OCI-M2 (cell line): ENCODE measurements around the gene CIZ1.
"Not testable (repeated sequence)": the region's sequence is repeated elsewhere in the genome, so short reads cannot be mapped to it uniquely, and the experiment has no call there.

Source experiments
- DNase-seq: peaks from one replicate; lab custom pipeline; 2025; ENCODE audit not compliant: unreplicated experiment; lab: John Stamatoyannopoulos, UW

CIZ1 gene

DNA sequence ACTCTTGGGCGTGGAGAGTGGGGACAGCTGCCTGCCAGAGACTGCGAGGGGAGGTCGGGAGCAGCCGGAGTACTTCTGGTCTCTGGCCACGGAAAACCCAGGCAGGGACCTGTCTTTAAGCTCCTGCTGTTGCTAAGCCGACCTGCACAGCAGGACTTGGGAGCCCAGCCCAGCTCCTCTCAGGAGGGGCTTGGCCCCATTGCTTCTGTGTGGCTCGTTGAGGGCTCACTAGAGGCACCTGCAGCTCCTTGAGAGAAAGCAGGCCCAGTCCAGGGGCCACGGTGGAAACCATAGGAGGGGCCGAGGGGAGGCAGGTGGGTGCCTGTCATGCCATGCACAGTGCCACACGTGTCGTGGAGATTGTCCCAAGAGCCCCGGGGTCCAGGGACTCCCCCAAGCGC, 45.4 kb downstream of the CIZ1 start:
- DNase-seq, result no peak

DNA sequence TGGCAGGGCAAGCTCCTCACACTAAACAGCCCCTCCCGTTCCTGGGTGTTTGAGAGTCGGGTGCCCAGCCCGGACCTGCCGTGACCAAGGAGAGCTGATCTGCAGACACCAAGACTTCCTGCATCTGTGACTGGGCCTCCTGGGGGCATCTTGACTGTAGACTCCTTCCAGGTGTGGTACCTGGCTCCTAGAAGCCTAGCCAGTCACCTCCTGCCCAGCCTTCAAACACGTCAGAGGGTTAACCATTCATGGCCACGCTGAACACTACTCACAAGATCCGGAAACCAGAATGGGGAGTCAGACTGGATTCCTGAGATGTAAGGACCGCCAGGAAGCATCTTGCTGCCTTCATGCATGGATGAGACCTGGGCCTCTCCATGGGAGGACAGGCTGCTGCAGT, 45.8 kb downstream of the CIZ1 start:
- DNase-seq, result no peak

GRCh38 chr9:128144239-128145181, 46.9 kb downstream of the CIZ1 start:
- DNase-seq, result no peak

GRCh38 chr9:128143525-128144238, 47.7 kb downstream of the CIZ1 start:
- no peak for DNase-seq

DNA sequence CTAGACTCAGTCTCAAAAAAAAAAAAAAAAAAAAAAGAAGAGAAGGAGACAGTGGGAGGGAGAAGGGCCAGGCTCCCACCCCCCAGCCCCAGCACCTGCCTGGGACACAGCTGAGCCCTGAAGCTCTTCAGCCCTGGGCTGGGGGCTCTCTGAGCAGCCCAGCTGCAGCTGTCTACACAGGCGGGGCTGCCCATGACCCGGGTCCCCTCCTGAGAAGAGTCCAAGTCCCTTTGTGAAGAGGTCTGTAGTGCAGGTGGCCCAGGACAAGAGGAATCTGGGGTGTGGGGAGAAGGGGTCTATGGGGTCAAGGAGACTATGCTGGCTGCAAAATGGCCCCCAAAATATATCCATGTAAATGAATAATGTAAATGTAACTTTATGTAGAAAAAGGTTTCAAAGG, 48.8 kb downstream of the CIZ1 start:
- no peak for DNase-seq

DNA sequence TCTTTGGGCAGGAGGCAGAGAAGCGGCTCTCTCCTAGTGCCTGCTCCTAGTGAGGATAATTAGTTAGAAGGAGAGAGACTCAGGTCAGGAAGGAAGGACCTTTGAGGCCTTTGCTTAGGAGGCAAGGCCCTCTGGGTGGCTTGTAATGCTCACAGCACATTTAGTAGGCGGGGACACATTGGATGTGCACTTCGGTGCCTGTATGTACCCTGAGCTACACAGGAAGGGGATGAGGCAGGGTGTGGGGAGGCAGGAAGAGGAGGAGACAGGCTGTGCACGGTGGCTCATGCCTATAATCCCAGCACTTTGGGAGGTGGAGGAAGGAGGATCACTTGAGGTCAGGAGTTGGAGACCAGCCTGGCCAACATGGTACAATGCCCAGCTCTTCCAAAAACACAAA, 49.3 kb downstream of the CIZ1 start:
- DNase-seq, result no peak

GRCh38 chr9:128141604-128142003, 49.8 kb downstream of the CIZ1 start:
- DNase-seq, result no peak

DNA sequence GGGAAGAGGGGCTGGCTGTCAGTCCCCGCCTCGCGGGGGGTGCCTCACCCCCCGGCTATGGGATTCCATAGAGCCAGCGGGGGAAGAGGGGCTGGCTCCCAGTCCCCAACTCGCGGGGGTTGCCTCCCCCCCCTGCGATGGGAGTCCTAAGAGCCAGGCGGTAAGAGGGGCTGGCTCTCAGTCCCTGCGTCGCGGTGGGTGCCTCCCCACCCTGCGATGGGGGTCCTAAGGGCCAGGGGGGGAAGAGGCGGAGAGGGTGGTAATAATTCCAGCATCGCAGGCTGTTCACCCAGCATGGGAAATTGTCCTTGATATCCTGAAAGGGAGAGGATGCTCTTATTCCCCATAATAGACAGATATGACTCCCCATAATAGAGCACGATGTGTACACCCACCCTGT, 51.8 kb downstream of the CIZ1 start:
- no peak for DNase-seq

DNA sequence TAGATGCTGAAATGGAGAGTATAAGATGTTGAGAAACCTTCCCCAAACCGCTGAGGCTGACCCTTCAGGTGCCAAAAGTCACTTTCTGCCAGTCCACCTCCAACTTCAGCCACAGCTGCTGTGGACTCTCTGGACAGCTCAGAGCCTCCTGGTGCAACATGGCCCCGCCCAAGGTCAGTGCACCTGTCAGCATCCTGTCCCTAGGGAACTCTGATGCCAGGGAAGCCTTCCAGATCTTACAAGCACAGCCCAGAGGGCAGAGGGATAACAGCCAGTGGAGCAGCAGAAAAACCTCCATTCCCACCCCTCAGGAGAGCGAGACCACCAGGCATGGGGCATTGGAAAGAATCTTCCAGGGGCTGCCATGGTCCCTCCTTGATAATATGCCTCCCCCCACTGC, 53.4 kb downstream of the CIZ1 start:
- no peak for DNase-seq

GRCh38 chr9:128136816-128137793, 54.3 kb downstream of the CIZ1 start:
- DNase-seq, result no peak

DNA sequence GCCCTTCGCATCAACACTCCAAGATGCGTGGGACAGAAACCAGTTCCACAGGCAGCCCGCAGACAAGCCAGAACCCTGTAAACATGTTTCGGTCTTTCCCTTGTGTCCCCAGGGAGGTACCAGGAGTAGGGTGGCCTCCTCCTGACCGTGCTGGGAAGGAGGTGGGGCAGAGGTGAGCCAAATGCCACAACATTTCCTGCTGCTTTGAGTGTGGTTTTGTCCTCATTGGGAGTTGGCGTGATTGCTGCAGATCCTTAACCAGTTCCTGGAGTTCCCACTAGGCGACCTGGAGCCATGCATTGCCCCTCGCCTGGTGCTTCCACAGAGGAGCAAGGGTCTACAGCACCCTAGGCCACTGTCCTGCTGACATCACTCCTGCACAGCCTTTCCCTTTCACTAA, 55.8 kb downstream of the CIZ1 start:
- not testable (repeated sequence) for DNase-seq

- not testable (repeated sequence) for DNase-seq
These were observed 59.2 kb downstream of the CIZ1 start for GRCh38 chr9:128132139-128132538.

DNA sequence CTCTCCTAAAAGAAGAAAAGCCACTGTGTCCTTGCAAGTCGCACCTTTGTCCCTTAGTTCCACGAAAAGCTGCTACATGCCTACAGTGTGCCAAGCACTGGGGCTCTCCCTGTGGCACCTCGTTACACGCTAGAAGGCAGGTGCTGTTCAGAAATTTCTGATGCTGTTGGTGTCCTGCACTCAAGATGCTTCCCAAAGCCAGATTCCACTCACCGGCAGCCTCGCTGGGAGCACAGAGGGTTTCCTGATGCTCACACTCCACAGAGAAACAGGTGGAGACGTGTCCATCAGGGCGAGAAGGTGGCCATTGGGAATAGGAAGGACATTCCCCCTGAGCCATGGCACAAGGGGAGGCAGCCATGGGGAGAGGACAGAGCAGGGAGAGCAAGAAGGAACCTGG, 60.0 kb downstream of the CIZ1 start:
- DNase-seq, result not testable (repeated sequence)

DNA sequence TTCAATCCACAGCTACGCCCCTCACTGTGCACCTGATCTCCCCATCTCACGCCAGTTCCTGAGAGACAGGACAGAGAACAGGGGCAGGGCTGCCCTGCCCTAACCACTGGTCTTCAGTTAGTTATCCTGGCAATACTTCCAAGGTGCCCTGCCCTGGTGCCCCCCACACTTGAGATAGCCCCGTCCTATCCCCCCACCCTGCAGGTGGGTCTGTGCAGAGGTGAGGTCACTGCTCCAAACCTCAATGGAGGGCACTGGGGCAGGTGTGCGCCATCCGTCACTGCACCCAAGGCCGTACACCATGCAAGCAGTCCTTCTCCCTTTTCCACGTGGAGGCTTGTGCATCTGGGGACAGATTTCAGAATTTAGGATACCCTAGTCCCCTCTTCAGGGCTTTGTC, 60.7 kb downstream of the CIZ1 start:
- not testable (repeated sequence) for DNase-seq

DNA sequence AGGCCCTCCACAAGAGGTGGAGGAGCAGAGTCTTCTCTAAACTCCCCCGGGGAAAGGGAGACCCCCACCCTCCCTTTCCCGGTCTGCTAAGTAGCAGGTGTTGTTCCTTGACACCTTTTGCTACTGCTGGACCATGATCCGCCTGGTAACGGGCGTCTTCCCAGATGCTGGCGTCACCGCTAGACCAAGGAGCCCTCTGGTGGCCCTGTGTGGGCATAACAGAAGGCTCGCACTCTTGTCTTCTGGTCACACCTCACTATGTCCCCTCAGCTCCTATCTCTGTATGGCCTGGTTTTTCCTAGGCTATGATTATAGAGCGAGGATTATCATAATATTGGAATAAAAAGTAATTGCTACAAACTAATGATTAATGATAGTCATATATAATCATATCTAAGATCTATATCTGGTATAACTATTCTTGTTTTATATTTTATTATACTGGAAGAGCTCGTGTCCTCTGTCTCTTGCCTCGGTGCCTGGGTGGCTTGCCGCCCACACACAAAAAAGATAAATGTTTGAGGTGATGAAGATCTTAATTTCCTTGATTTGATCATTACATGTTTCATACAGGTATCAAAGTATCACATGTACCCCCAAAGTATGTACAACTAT, 61.3 kb downstream of the CIZ1 start:
- DNase-seq, result not testable (repeated sequence)

DNA sequence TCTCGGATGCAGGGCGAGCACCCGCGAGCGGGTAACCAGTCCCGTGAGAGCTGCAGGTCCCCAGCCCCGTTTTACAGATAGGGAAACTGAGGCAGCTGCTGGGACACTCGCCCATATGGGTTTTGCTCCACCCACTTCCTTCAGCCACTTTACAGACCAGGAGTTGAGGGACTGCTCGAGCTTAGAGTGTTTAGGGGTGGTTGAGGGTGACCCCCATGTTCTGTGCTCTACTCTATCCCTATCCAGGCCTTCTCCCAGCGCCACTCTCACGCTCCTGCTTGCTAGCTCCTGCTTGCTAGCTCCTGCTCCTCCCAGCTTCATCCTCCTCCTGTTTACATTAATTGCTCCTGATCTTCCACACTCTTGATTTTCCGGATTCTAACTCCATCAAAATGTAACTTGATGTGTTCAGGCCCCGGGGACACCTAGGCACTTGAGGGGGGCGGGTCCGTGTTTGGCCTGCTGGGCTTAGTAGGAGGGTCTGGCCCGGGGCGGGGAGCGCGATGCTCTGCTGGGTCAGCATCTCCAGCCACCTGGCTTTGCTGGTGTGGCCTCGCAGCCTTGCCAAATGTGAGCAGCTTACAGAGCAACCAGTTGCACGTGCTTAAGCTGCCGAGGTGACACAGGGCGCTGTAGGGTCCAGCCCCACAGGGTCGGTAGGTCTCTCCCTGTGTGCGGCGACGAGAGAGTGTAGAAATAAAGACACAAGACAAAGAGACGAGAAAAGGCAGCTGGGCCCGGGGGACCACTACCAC, 62.4 kb downstream of the CIZ1 start:
- DNase-seq, result no peak

DNA sequence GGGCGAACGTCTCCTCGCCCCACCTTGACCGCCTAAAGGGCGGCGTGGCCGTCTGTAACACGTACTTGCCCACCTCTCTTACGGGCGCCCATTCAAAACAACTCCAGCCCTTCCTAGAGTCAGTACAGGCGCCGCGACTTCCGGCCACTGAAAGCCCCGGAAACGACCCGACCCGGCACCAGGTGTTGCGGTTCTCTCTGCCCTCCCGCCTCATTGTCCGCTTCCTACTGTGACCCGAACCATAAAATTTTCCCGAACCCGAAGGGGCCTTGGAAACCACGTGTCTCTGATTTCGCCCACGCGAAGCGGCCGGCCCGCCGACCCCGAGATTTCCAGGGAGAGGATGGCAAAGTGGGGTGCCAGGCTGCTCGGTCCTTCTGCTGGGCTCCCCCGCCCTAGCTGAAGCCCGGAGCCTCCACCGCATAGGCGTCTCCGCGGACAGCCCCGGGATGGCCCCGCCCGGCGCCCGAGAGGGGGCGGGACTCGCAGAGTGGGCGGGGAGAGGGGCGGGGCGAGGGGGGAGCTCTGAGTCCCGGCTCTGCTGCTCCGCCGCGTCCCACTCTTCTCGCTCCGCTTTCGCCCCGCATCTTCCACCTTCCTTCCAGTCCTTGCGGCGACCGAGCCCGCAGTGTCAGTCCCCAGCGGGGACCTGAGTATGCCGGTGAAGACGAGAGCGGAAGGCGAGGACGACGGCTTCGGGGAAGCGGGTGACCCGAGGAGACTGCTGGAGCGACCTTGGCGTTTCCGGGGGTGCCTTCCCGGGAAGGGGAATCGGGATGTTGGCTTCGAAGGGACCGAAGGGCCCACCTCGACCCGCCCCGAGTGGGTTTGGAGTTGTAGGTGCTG, 63.2 kb downstream of the CIZ1 start:
- peak; percentile 63 for DNase-seq

- DNase-seq, result no peak
These were observed 63.8 kb downstream of the CIZ1 start, which contains the start of gene PTGES2 for GRCh38 chr9:128127568-128127989. Gene PTGES2 (minus strand): TSS chr9:128127729. CDS start chr9:128127717, 12 bp downstream.
